ENCODE measurements around the gene WDR73. TPM values are rescaled to one million over a fixed set of nuclear protein-coding genes. Genes with fewer than 3 reads are reported as not detected.

Gene WDR73
- total and polyA plus RNA-seq, 9 of the 15 experiments (the other 6 are each of a cell fraction or from before 2014, with no cell fraction given): 9.2 to 25.4 (median 21.7) TPM

DNA sequence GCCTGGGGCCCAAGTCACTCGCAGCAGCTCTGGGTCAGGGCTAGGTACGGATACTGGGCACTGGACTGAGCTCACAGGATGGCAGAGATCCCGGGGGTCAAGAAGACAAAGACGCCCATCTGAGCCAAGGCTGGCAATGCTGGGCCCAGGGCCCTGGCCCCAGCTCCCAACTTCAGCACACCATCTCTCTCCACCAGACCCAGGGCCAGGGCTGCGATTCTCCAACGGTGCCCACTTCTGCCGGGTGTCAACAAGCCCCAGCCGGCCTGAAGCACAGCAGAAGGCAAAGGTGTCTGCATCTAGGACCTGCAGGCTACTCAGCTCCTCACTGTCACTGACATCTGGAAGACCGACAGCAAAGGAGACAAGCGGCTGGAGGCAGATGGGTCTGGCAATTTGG is 8.6 kb downstream of the WDR73 start:
- Histone ChIP-seq H3K79me2 (ENCODE audit: control insufficient read depth, insufficient read depth, low read length) (no peaks in the 10 kb centered on the region), H3K36me3 (ENCODE audit: control insufficient read depth, insufficient read depth, low read length) (peaks cover 87% of the 10 kb centered on the region), H3K9ac (ENCODE audit: insufficient read depth in 1 of 2, low read depth in 2 of 2, low read length in 2 of 2) (peak overlapping the region in 1 of 2 experiments; percentile 43; a peak in 1 of 4 replicates), H3K27ac (ENCODE audit: extremely low read depth, low read depth, low read length) (no peak overlapping the region), H3K9me1 (ENCODE audit: control insufficient read depth, insufficient read depth, low read length) (peaks cover 9% of the 10 kb centered on the region), H4K20me1 (replicated peaks; ENCODE audit: control insufficient read depth, insufficient read depth, low read length) (no peaks in the 10 kb centered on the region; the same call in 1 of the 2 replicates), H3K9me3 (replicated peaks; ENCODE audit: control insufficient read depth, insufficient read depth, low read depth, low read length) (no peaks in the 10 kb centered on the region), H3K4me1 (replicated peaks in 1 of 2; ENCODE audit: control insufficient read depth in 2 of 2, insufficient read depth in 2 of 2, low read length in 2 of 2) (peaks cover 5 to 16% of the 10 kb centered on the region in 2 experiments; a peak in 3 of 5 replicates), H2AFZ (ENCODE audit: low read depth, low read length) (no peak overlapping the region), H3K27me3 (ENCODE audit: control insufficient read depth in 2 of 2, insufficient read depth in 2 of 2, low read length in 2 of 2) (no peaks in the 10 kb centered on the region), H3K4me3 (no peak overlapping the region), H3K4me2 (ENCODE audit: insufficient read depth, low read length) (no peak overlapping the region)
- DNase-seq (ENCODE audit: extremely low read depth in 1 of 4, low spot score in 3 of 4) (no peak), FAIRE-seq (no peak), ATAC-seq (no peak)
- no peak for TF ChIP-seq ZFP36 (IDR thresholded peaks at IDR 0.05; ENCODE audit: low read depth, low read length, partially characterized antibody)
- TF ChIP-seq BCOR (IDR thresholded peaks at IDR 0.05): no peak
- no peak for TF ChIP-seq ZNF668 (CRISPR knock-in tag; IDR thresholded peaks at IDR 0.05)
- no peak for TF ChIP-seq BRCA1 (IDR thresholded peaks at IDR 0.05)
- TF ChIP-seq BRCA1 (CRISPR knock-in tag; IDR thresholded peaks at IDR 0.05): no peak
- TF ChIP-seq RBM22 (IDR thresholded peaks at IDR 0.05; ENCODE audit: low read depth, low read length, poor library complexity, severe bottlenecking): peak; percentile 56
- TF ChIP-seq POLR2A (conservative IDR thresholded peaks at IDR 0.05): no peak
- peak; percentile 49; the same call in 1 of the 2 replicates for TF ChIP-seq RBFOX2 (IDR thresholded peaks at IDR 0.05; ENCODE audit: low read depth, low read length)
- TF ChIP-seq ELF2 (CRISPR knock-in tag; IDR thresholded peaks at IDR 0.05): no peak
- TF ChIP-seq FOS (IDR thresholded peaks at IDR 0.05; ENCODE audit: extremely low read depth, insufficient read length): no peak
- no peak for TF ChIP-seq NCOA2 (IDR thresholded peaks at IDR 0.05; ENCODE audit: partially characterized antibody in 2 of 2)
- TF ChIP-seq POLR2G (IDR thresholded peaks at IDR 0.05; ENCODE audit: low read depth, low read length): peak; percentile 70; the same call in 1 of the 2 replicates
- in situ Hi-C loops (cut with MboI) (no loop called here), intact Hi-C loops (cut with micrococcal nuclease) (no loop called here)
- no TSS peak for BruUV-seq (replicated peaks)
- POLR2A ChIA-PET: no interaction called here
- CTCF ChIA-PET (ENCODE audit: low intra/inter-chr PET ratio): no interaction called here
- WGBS (ENCODE audit: insufficient coverage, low coverage, missing lambda C conversion rate): 96% methylated on average over 10 of the region's 10 CpGs
